ENCODE results near the gene ZNF654.
"Not testable (repeated sequence)": the region's sequence is repeated elsewhere in the genome, so short reads cannot be mapped to it uniquely, and the experiment has no call there.

- not testable (repeated sequence) for TF ChIP-seq MAX (IDR thresholded peaks at IDR 0.05; ENCODE audit: low read depth); CTCF (IDR thresholded peaks at IDR 0.05); EP300 (IDR thresholded peaks at IDR 0.05; ENCODE audit: borderline replicate concordance in 1 of 2, low read depth in 1 of 2, low read length in 1 of 2); FOSL2 (IDR thresholded peaks at IDR 0.05; ENCODE audit: borderline replicate concordance, low read depth); FOXM1 (IDR thresholded peaks at IDR 0.05; ENCODE audit: low read depth)
Measured at GRCh38 chr3:88118603-88119002, 59.5 kb downstream of the ZNF654 start.

Measured in SK-N-SH (cell line).